LNCAP (cell line): ENCODE measurements around the gene ARSG.

Experiments used
- TF ChIP-seq, protein P1 (sequence below): fragments of 450-650 bp; IDR thresholded peaks from 2 replicates; pipeline ENCODE4 v1.5.1; 2017; ENCODE audit warnings: mild to moderate bottlenecking

The ARSG gene

DNA sequence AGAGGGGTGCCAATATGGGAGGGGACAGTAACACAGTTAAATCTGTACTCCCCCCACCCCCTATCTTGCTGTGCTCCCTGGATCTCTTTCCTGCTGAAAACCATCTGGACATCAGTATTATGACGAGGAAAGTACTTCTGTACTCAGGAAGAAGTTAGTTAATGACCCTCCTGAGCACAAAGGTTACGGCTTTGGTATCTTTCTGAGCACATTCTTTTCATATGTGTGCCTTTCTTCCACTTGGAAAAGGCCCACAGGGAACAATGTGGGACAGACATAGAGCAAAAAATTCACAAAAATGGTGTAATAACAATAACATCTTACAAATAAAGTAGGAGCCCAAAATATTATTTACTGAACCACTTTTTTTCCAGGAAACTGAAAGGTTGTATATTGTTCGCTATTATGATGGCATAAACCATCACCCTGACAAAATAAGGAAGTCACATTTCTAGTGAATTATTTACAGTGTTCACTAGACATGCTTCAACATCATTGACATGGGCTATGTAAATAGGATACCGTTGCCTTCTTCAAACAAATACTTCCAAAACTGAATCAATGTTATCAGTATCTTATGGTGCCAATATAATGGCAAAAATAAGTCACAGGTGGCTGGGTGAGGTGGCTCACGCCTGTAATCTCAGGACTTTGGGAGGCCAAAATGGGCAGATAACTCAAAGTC lies 160.5 kb downstream of the ARSG start:
- TF ChIP-seq, protein P1, sequence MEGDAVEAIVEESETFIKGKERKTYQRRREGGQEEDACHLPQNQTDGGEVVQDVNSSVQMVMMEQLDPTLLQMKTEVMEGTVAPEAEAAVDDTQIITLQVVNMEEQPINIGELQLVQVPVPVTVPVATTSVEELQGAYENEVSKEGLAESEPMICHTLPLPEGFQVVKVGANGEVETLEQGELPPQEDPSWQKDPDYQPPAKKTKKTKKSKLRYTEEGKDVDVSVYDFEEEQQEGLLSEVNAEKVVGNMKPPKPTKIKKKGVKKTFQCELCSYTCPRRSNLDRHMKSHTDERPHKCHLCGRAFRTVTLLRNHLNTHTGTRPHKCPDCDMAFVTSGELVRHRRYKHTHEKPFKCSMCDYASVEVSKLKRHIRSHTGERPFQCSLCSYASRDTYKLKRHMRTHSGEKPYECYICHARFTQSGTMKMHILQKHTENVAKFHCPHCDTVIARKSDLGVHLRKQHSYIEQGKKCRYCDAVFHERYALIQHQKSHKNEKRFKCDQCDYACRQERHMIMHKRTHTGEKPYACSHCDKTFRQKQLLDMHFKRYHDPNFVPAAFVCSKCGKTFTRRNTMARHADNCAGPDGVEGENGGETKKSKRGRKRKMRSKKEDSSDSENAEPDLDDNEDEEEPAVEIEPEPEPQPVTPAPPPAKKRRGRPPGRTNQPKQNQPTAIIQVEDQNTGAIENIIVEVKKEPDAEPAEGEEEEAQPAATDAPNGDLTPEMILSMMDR, result no peak

DNA sequence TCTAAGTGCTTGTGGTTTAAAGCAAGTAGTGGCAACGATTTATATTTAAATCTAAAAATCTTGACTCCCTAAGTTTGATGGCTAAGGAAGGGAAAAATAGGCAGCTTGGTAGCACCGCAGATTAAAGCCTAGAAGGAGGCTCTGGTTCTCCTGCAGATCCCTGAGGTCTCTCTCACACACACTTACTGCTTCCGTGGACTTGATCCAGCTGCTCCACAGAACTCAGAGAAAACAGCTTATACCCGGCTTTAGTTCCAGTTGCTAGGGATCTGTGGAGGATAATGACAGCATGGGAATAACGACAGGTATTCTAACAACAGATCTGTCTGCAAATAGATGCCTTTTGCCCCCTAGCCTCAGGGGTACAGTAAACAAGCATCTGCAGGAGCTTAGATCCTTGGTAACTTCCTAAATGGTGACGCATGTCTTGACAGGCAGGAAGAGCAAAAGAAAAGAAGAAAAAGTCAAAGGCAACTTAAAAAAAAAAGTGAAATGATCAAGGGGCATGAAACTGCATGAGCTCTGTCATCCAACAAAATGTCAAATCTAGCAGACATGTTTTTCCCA lies 161.5 kb downstream of the ARSG start:
- TF ChIP-seq, protein P1, result no peak

DNA sequence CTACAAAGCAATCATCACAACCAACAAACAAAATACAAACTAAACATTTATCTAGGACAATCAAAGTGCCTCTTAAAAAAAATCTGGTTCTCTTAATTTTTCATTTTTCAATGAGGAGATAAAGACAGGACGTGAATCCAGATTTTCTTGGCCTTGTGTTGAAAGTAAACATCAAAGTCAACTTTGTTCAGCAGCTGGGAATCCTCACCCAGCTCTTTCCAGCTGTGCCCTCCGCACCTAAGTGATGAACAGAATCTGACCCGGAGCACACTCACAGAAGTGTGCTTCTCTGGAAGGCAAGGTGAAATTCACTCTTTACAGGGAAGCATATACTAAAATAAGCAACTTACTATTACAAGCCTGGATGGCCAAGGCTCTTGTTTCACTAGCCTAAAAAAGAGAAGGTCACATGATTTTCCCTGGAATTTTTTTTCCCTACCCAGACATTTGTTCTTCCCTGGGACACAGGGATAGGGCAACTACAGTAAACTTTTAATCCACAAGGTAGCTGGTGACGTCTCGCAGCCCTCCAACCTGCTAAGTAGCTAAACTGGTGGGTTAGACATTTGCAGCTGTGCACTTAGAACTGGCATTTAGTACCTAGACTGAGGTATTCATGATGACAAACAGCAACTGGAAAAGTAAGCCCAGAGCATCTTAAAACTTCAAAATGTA lies 162.8 kb downstream of the ARSG start:
- TF ChIP-seq, protein P1, result no peak

DNA sequence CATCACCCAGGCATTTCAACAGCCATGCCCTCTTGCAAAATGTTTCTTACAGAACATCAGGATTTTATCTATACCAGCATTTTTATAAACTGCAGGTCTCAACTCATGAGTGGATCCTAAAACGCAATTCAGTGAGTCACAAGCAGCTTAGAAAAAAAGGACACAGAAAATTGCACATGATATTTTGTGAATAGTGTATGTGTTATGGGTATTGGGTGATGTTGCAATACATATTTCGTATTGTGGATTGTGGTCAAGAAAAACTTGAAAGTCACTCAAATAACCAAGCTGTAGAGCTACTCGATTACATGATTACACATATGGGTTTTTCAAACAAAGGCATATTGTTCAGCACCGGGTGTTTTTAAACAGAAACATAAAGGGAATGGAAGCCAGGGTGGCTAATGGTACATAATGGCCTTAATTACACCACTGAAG lies 164.6 kb downstream of the ARSG start:
- TF ChIP-seq, protein P1, result no peak

DNA sequence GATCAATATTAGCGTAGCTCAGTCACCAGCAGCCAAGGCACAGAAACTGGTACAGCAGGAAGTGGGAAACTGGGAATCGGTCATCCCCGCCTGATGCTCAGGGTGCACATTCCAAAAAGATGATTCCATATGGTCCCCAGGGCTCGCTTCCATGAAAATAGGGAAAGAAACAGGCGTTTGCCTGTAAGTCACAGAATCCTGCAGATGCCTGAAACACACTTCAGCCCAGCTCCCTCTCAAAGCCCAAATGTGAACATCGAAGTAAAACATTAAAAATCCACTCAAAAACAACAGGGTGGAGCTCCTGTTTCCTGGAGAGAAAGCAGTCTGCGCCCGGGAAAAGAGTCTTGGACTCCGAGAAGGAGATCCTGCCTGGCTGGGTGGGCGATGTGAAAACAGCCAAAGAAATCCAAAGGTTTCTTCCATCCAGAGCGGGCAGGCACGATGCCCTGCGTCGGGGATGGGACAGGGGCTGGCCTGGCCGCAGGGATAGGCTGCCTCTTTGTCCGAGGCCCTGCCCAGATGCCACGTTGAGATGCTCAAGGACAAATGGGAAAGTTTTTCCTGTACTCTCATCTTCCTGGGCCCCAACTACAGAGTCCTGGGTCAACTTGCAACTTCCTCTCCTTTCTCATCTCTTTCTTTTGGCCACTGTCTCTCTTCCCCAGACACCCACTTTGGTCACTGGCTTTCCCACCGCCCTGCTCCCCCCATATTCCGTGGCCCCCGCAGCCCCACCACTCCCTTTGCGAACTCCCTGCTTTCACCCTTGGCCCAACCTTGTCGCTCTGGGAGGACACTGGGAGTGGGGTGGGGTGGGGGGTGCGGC lies 165.3 kb downstream of the ARSG start:
- TF ChIP-seq, protein P1, result no peak

DNA sequence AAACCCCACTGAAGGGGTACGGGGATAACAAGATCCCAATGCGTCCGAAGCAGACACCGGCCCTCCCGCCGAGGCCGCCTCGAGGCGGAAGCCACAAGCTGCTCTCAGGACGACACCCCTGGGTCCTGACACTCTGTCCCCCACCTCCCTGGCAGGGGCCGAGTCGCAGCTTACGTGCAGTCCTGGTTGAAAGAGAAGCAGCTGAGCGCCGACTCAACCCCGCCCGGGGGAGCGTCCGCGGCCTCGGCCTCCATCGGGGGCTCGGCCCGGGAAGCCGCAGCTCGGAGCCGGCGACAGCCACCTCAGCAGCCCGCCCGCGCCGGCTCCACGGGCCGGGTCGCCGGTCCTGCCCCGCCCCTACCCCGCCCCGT lies 165.9 kb downstream of the ARSG start, which contains the start of gene WIPI1:
WIPI1 (minus strand) TSS at position 329 of the 371 bp plus-strand sequence; CDS start at position 254, 75 bp downstream.
- TF ChIP-seq, protein P1, result no peak

DNA sequence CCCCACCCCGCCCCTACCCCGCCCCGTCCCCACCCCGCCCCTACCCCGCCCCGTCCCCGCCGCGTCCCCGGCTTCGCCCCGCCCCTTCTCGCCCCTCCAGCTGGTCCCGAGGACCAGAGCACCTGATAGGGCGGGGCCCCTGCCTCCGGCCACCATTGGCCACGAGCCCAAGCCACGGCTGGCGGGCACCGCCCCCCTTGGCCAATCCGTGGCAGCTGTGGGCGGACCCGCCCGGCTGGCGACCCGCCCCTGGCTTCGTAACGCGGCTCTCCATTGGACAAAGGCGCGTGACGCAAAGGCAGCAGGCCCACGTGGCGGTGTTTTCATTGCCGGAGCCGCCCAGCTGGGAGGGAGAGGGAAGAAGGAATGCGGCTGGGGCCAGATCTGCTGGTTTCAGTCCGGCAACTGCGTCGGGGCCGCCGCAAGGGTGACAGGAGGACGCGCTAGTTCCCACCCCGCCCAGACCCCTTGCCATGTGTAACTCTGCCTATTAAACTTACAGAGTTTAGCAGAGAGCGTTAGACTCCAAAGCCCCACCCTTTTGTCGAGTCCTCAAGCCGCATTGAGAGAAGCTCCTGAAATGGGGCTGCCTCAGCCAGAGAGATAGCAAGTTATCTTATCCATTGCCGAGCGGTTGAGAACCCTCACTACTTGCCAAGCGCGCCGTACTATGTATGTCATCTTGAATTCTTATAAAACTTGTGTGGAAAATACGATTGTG lies 166.4 kb downstream of the ARSG start:
- TF ChIP-seq, protein P1, result no peak
